ENCODE measurements around the gene ARHGEF7.

Gene ARHGEF7

DNA sequence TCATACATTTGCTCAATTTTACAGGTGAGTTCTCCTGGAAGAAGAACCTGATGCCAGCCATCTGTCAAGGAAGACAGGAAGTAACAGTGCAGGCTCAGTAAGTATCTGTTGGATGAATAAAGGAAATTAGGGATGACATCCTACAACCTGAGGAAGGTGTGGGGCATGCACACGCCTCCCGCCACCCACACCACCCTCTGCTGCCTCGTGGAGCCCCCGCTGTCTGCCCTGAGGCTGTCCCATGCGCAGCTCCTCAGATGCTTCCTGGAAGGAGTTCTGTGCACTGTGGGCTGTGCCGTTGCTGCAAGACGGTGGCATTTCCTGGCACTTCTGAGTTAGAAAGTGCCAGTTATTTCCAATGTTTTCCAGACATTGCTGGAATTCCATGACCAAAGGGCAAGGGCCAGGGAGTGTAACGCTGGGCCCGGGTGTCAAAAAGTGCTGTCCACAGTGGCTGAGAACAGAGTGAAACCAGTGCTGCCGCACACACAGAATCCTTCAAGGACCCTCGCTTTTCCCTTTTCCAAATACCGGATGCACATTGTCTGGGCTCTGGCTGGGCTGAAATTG, 201.1 kb downstream of the ARHGEF7 start:
- DNase-seq (ENCODE audit: extremely low read depth, low read depth), result no peak
- TF ChIP-seq, protein P1, sequence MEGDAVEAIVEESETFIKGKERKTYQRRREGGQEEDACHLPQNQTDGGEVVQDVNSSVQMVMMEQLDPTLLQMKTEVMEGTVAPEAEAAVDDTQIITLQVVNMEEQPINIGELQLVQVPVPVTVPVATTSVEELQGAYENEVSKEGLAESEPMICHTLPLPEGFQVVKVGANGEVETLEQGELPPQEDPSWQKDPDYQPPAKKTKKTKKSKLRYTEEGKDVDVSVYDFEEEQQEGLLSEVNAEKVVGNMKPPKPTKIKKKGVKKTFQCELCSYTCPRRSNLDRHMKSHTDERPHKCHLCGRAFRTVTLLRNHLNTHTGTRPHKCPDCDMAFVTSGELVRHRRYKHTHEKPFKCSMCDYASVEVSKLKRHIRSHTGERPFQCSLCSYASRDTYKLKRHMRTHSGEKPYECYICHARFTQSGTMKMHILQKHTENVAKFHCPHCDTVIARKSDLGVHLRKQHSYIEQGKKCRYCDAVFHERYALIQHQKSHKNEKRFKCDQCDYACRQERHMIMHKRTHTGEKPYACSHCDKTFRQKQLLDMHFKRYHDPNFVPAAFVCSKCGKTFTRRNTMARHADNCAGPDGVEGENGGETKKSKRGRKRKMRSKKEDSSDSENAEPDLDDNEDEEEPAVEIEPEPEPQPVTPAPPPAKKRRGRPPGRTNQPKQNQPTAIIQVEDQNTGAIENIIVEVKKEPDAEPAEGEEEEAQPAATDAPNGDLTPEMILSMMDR (IDR thresholded peaks at IDR 0.05; ENCODE audit: low read depth, low read length, missing control alignments), result no peak
- H3K4me3 ChIP-seq (replicated peaks; ENCODE audit: low read depth, low read length), result no peak overlapping the region

DNA sequence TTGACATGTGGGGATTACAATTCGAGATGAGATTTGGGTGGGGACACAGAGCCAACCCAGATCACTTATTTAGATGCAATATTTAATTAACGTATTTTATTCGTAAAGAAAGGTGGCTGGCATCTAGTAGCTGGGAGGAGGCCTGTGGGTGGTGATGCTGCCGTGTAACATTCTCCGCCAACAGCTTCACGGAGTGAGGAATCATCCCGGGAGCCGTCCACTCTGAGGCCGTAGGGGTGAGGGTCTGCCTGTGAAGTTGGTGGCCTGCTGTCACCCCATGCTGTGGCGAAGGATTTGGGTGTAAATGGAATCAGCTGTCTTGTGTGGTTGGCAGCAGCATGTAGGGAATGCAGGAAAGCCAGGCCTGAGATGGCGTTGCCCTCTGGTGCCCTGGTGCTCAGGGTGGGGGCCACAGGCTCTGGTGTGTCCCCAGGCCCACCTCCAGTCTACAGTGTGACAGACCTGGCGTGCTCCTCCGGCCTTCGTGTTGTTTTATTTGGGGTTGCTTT, 202.0 kb downstream of the ARHGEF7 start:
- TF ChIP-seq, protein P1 (IDR thresholded peaks at IDR 0.05; ENCODE audit: low read depth, low read length, missing control alignments), result no peak
- no peak for DNase-seq (ENCODE audit: extremely low read depth, low read depth)
- no peak overlapping the region for H3K4me3 ChIP-seq (replicated peaks; ENCODE audit: low read depth, low read length)

DNA sequence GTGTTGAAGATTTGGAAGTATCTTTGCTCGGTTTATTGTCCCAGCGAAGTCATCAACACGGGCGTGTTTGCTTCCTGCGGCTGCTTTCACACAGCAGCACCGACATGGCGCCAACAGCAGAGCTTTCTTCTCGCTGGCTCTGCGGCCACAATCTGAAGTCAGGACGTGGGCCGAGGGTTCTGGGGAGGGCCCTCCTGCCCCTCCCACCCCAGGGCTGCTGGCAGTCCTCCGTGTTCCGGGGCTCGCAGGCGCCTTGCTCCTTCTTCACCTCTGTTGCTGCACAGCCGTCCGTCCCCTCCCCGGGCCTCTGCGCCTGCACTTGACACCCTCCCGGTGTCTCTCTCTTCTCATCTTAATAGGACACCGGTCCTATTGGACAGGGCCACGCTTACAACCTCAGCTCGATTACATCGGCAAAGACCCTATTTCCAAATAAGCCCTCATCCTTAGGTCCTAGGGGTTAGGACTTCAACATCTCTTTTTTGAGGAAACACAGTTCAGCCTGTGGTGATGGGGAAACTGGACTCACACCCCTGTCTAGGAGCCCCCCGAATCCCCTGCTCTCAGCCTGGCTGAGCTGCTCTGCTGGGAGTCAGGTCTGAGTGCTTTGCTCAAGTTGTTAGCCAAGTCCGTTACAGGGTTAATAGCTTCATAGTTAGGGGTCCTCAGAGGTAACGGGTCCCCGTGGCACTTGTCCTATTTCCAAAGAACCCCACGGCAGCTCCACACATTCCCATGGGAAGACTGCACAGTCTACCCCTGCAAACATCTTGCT, 202.6 kb downstream of the ARHGEF7 start:
- TF ChIP-seq, protein P1 (IDR thresholded peaks at IDR 0.05; ENCODE audit: low read depth, low read length, missing control alignments), result no peak
- no peak overlapping the region for H3K4me3 ChIP-seq (replicated peaks; ENCODE audit: low read depth, low read length)
- DNase-seq (ENCODE audit: extremely low read depth, low read depth), result no peak

DNA sequence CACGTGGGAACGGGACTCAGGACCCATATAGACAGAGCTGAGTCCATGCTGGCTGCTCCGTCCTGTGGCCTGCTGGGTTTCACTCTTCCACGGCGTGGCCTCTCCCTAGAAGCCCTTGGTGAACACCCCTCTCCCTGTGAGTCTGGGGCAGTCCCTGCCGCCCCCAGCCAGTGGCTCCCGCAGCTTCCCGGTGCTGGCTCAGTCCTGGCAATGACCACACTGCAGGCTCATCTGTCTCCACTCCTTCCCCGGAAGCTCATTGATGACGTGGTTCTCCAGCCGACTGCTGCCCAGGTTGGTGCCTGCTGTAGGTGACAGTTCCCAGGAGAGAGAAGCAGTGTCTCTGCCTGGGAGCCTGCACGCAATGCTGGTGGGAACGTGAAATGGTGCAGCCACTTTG, 203.3 kb downstream of the ARHGEF7 start:
- TF ChIP-seq, protein P1 (IDR thresholded peaks at IDR 0.05; ENCODE audit: low read depth, low read length, missing control alignments), result no peak
- no peak for DNase-seq (ENCODE audit: extremely low read depth, low read depth)
- no peak overlapping the region for H3K4me3 ChIP-seq (replicated peaks; ENCODE audit: low read depth, low read length)

DNA sequence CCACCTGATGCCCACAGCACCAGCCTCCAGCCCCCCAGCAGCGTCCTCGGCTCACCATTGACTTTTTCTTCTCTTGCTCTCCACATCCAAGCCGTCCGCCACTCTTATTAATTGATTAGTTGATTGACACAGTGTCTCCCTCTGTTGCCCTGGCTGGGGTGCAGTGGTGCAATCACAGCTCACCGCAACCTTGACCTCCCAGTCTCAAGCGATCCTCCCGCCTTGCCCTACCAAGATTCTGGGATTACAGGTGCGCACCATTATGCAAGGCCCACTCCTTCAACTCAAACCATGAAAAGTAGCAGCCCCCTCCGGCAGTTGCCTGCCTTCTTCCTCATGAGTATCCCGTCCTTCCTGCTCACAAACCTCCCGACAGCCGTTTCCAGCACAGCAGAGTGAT, 204.4 kb downstream of the ARHGEF7 start:
- H3K4me3 ChIP-seq (replicated peaks; ENCODE audit: low read depth, low read length), result no peak overlapping the region
- TF ChIP-seq, protein P1 (IDR thresholded peaks at IDR 0.05; ENCODE audit: low read depth, low read length, missing control alignments), result no peak
- DNase-seq (ENCODE audit: extremely low read depth, low read depth), result no peak

DNA sequence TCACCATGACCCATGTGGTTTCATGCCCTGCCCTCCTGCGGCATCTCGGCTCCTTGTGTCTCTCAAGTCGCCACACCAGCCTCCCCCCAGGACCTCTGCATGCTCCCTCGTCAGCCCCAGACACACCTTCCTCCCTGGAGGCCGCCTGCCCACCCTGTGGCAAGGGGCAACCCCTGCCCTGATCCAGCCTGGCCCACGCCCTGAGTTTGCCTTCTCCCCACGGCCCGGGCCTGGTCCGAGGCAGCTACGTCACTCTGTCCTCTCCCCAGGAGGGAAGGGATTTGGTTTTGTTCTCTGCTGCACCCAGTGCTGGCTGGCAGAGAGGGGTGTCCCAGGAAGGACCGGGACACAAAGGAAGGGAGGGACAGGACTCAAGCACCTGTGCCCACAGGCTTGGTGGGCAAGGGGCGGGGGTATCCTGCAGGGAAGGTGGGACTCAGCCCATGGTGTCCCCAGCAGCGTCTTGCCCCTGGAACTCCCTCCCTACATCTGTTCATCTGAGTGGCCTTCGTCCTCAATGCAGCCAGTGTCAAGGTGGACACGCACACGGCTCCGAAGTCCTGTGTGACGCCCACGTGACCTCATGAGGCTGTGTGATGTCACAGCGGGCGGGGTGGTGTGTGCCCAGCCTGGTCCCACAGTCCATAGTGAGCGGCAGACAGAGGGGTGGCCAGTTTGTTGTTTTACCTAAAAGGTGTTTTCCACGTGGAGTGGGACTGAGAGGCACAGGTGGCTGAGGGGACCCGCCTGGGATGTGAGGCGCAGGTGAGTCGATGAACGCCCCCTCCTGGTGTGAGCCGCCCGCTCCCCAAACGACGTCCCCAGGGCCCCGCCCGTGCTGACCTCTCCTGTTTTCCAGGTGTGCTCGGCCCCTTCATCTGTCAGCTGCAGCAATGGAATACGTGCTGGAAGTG, 205.1 kb downstream of the ARHGEF7 start, which contains the start of gene TEX29:
TEX29 (plus strand) TSS at position 645 of the 914 bp plus-strand sequence; CDS start at position 894, 249 bp downstream.
- no peak within 1 kb of the TSS for H3K4me3 ChIP-seq (replicated peaks; ENCODE audit: low read depth, low read length)
- no peak for DNase-seq (ENCODE audit: extremely low read depth, low read depth)
- TF ChIP-seq, protein P1 (IDR thresholded peaks at IDR 0.05; ENCODE audit: low read depth, low read length, missing control alignments), result no peak

Measured in HFF-Myc (cell line).